Measurements from ENCODE around the gene CDK10.

DNA sequence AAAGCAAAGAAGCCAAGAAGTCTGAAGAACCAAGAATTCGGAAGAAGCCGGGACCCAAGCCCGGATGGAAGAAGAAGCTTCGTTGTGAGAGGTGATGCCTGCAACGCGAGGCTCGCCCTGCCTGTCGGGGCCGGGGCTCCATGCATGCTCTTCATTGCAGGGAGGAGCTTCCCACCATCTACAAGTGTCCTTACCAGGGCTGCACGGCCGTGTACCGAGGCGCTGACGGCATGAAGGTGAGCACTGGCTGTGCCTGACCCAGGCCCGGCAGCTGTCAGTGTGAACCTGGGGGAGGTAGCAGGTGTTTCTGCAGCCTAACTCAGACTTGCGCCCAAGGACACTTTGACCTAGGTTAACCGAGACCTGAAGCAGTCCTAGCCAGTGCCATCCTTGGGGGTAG, 46.8 kb downstream of the CDK10 start:
- no peak for TF ChIP-seq CTCF (IDR thresholded peaks at IDR 0.05)
- TF ChIP-seq ZFX (IDR thresholded peaks at IDR 0.05; ENCODE audit: borderline replicate concordance), result no peak
